ENCODE data around the gene CRADD. TPM values are rescaled to one million over a fixed set of nuclear protein-coding genes. Genes with fewer than 3 reads are reported as not detected.
"Not testable (repeated sequence)": the region's sequence is repeated elsewhere in the genome, so short reads cannot be mapped to it uniquely, and the experiment has no call there.

Gene CRADD
- total RNA-seq, 1 donor from 2014 or later: 41.2 TPM

DNA sequence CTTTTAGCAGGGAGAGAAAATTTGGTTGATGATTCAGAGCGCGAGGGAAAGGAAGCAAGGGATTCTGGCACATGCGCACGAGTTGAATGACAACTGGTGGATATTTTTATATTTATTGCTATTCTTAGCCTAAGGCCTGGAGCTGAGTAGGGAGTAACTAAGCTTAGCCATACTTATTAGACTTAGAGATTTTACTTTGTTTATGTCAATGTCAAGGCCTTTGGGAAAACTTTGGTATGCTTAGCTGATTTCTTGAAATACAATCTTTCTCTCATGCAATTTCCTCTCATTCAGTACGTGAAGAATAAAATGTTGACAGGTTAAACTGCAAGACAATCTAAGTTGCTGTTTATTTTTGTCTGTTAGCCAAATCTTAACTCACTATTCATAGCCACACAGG is 101.1 kb downstream of the CRADD start:
- Mint-ChIP-seq H3K9me3 (no peaks in the 10 kb centered on the region), H3K36me3 (no peaks in the 10 kb centered on the region), H3K27ac (no peak overlapping the region), H3K4me3 (no peak overlapping the region), H3K27me3 (ENCODE audit: insufficient read depth, low read depth) (no peaks in the 10 kb centered on the region), H3K4me1 (peaks cover 12% of the 10 kb centered on the region)
- Histone ChIP-seq H3K4me1 (peaks cover 4% of the 10 kb centered on the region), H3K9me3 (ENCODE audit: low read depth) (no peaks in the 10 kb centered on the region), H3F3A (ENCODE audit: low read depth) (no peaks in the 10 kb centered on the region), H3K27ac (no peak overlapping the region), H3K79me2 (ENCODE audit: low read depth) (no peaks in the 10 kb centered on the region), H4K20me1 (ENCODE audit: low read depth) (no peaks in the 10 kb centered on the region), H3K4me3 (no peak overlapping the region), H3K9ac (no peak overlapping the region), H3K4me2 (no peak overlapping the region), H3K36me3 (no peaks in the 10 kb centered on the region), H2AFZ (replicated peaks) (no peak overlapping the region), H3K27me3 (no peaks in the 10 kb centered on the region)
- TF ChIP-seq EZH2phosphoT487 (IDR thresholded peaks at IDR 0.05): no peak
- TF ChIP-seq EZH2 (IDR thresholded peaks at IDR 0.05): no peak
- no peak for TF ChIP-seq CTCF (IDR thresholded peaks at IDR 0.05)
- DNase-seq (ENCODE audit: low spot score): no peak

GRCh38 chr12:93778766-93779165 is 101.6 kb downstream of the CRADD start:
- no peaks in the 10 kb centered on the region for H3K27me3 Mint-ChIP-seq (ENCODE audit: insufficient read depth, low read depth)
- Histone ChIP-seq H3K27ac (no peak overlapping the region), H3K36me3 (no peaks in the 10 kb centered on the region), H3K4me3 (no peak overlapping the region), H2AFZ (replicated peaks) (no peak overlapping the region), H3K4me1 (peaks cover 4% of the 10 kb centered on the region), H4K20me1 (ENCODE audit: low read depth) (no peaks in the 10 kb centered on the region), H3K79me2 (ENCODE audit: low read depth) (no peaks in the 10 kb centered on the region), H3K27me3 (no peaks in the 10 kb centered on the region), H3K4me2 (no peak overlapping the region), H3K9ac (no peak overlapping the region), H3F3A (ENCODE audit: low read depth) (no peaks in the 10 kb centered on the region), H3K9me3 (ENCODE audit: low read depth) (no peaks in the 10 kb centered on the region)
- H3K9me3 Mint-ChIP-seq: no peaks in the 10 kb centered on the region
- H3K4me1 Mint-ChIP-seq: peaks cover 14% of the 10 kb centered on the region
- DNase-seq (ENCODE audit: low spot score): no peak
- TF ChIP-seq EZH2 (IDR thresholded peaks at IDR 0.05) (no peak), CTCF (IDR thresholded peaks at IDR 0.05) (no peak), EZH2phosphoT487 (IDR thresholded peaks at IDR 0.05) (no peak)
- H3K4me3 Mint-ChIP-seq: no peak overlapping the region
- no peak overlapping the region for H3K27ac Mint-ChIP-seq
- no peaks in the 10 kb centered on the region for H3K36me3 Mint-ChIP-seq

GRCh38 chr12:93780101-93780641 is 103.0 kb downstream of the CRADD start:
- Mint-ChIP-seq H3K36me3 (no peaks in the 10 kb centered on the region), H3K27me3 (ENCODE audit: insufficient read depth, low read depth) (no peaks in the 10 kb centered on the region), H3K9me3 (no peaks in the 10 kb centered on the region), H3K27ac (no peak overlapping the region), H3K4me1 (peaks cover 28% of the 10 kb centered on the region), H3K4me3 (no peak overlapping the region)
- no peak overlapping the region for H2AFZ ChIP-seq (replicated peaks)
- no peaks in the 10 kb centered on the region for H3K9me3 ChIP-seq (ENCODE audit: low read depth)
- no peak for TF ChIP-seq EZH2phosphoT487 (IDR thresholded peaks at IDR 0.05)
- TF ChIP-seq EZH2 (IDR thresholded peaks at IDR 0.05): no peak
- TF ChIP-seq CTCF (IDR thresholded peaks at IDR 0.05): no peak
- no peaks in the 10 kb centered on the region for H3K36me3 ChIP-seq
- DNase-seq (ENCODE audit: low spot score): no peak
- H3K27me3 ChIP-seq: no peaks in the 10 kb centered on the region
- no peak overlapping the region for H3K9ac ChIP-seq
- no peaks in the 10 kb centered on the region for H3F3A ChIP-seq (ENCODE audit: low read depth)
- H3K4me3 ChIP-seq: no peak overlapping the region
- peaks cover 14% of the 10 kb centered on the region for H3K4me1 ChIP-seq
- H4K20me1 ChIP-seq (ENCODE audit: low read depth): no peaks in the 10 kb centered on the region
- no peak overlapping the region for H3K4me2 ChIP-seq
- H3K79me2 ChIP-seq (ENCODE audit: low read depth): no peaks in the 10 kb centered on the region
- H3K27ac ChIP-seq: no peak overlapping the region

- not testable (repeated sequence) for H3K4me3 Mint-ChIP-seq; H3K27me3 ChIP-seq; H4K20me1 ChIP-seq (ENCODE audit: low read depth); H3K27ac Mint-ChIP-seq; H3K36me3 Mint-ChIP-seq; H3K27ac ChIP-seq; H3K27me3 Mint-ChIP-seq (ENCODE audit: insufficient read depth, low read depth); H2AFZ ChIP-seq (replicated peaks); H3K9me3 Mint-ChIP-seq; H3K4me2 ChIP-seq; H3K9me3 ChIP-seq (ENCODE audit: low read depth); H3K36me3 ChIP-seq; H3F3A ChIP-seq (ENCODE audit: low read depth); H3K4me3 ChIP-seq; H3K9ac ChIP-seq; DNase-seq (ENCODE audit: low spot score); H3K79me2 ChIP-seq (ENCODE audit: low read depth)
- H3K4me1 Mint-ChIP-seq: peaks cover 35% of the 10 kb centered on the region
- H3K4me1 ChIP-seq: peaks cover 14% of the 10 kb centered on the region
Measured at GRCh38 chr12:93780886-93781285, 103.7 kb downstream of the CRADD start.

DNA sequence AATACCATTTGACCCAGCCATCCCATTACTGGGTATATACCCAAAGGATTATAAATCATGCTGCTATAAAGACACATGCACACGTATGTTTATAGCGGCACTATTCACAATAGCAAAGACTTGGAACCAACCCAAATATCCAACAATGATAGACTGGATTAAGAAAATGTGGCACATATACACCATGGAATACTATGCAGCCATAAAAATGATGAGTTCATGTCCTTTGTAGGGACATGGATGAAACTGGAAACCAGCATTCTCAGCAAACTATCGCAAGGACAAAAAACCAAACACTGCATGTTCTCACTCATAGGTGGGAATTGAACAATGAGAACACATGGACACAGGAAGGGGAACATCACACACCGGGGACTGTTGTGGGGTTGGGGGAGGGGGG is 104.8 kb downstream of the CRADD start:
- not testable (repeated sequence) for H3K36me3 ChIP-seq; DNase-seq (ENCODE audit: low spot score); H3F3A ChIP-seq (ENCODE audit: low read depth); H3K4me2 ChIP-seq; H4K20me1 ChIP-seq (ENCODE audit: low read depth); H3K27ac ChIP-seq; H3K9me3 Mint-ChIP-seq; H3K27me3 ChIP-seq; H3K9me3 ChIP-seq (ENCODE audit: low read depth); H3K4me3 Mint-ChIP-seq; H3K4me3 ChIP-seq; H3K27me3 Mint-ChIP-seq (ENCODE audit: insufficient read depth, low read depth); H3K79me2 ChIP-seq (ENCODE audit: low read depth); H3K27ac Mint-ChIP-seq; H3K9ac ChIP-seq; H3K36me3 Mint-ChIP-seq; H2AFZ ChIP-seq (replicated peaks)
- H3K4me1 Mint-ChIP-seq: peaks cover 31% of the 10 kb centered on the region
- H3K4me1 ChIP-seq: peaks cover 10% of the 10 kb centered on the region
